Vagina (tissue), 2 donors: ENCODE results near the gene APOE. TPM values are rescaled to one million over a fixed set of nuclear protein-coding genes. Genes with fewer than 3 reads are reported as not detected.
"Not testable (repeated sequence)": the region's sequence is repeated elsewhere in the genome, so short reads cannot be mapped to it uniquely, and the experiment has no call there.

Experiments
- DNase-seq, 2 donors: peaks; one replicate each; pipeline ENCODE4 v3.0.0-alpha.2; 2017; ENCODE audit errors: extremely low spot score in 2 of 2
- H3K27ac ChIP-seq: fragments of 200-600 bp; sonication (generic); one replicate; pipeline ENCODE4 v1.5.1; 2019
- H3K27me3 ChIP-seq: fragments of 200-600 bp; sonication (generic); one replicate; pipeline ENCODE4 v1.5.1; 2019
- H3K36me3 ChIP-seq, 2 donors: fragments of 200-600 bp; sonication (generic); one replicate each; pipeline ENCODE4 v1.5.1; 2017 to 2019
- H3K4me1 ChIP-seq: fragments of 200-600 bp; sonication (generic); one replicate; pipeline ENCODE4 v1.5.1; 2019
- H3K4me3 ChIP-seq, 2 donors: fragments of 200-600 bp; sonication (generic); 1 replicate in 1 of 2; 2 replicates in 1 of 2; pipeline ENCODE4 v1.5.1; 2016 to 2019
- H3K9me3 ChIP-seq: fragments of 200-600 bp; sonication (generic); one replicate; pipeline ENCODE4 v1.5.1; 2019
- POLR2A ChIP-seq, 2 donors: fragments of 450-650 bp; IDR thresholded peaks; one replicate each; pipeline ENCODE4 v1.6.1; 2017; ENCODE audit warnings: antibody characterized with exemption in 2 of 2, mild to moderate bottlenecking in 2 of 2, moderate library complexity in 2 of 2
- POLR2AphosphoS5 ChIP-seq, 2 donors: sonication (generic); formaldehyde crosslinking; IDR thresholded peaks; one replicate each; pipeline ENCODE4 v1.9.0; 2017; ENCODE audit warnings: antibody characterized with exemption in 2 of 2, mild to moderate bottlenecking in 2 of 2, low read depth in 1 of 2; ENCODE audit not compliant: insufficient read depth in 1 of 2
- intact Hi-C: fragments of 100-400 bp; cut with DNase I; formaldehyde crosslinking; loops from one replicate; pipeline ENCODE4 v1.15.1; 2023
- total RNA-seq: library from RNA; depleted of rRNA; stranded (reverse); fragments of >200 nt; gene quantifications from one replicate; pipeline ENCODE4 v1.2.3, GENCODE V29; 2016
- TF ChIP-seq, protein P1 (sequence below), 3 experiments: fragments of 450-650 bp in 2 of 3; fragments of 200-600 bp in 1 of 3; sonication (generic) in 1 of 3; IDR thresholded peaks; one replicate each; pipeline ENCODE4 v1.5.1; 2017 to 2019; ENCODE audit warnings: antibody characterized with exemption in 3 of 3, mild to moderate bottlenecking in 2 of 3, moderate library complexity in 2 of 3

Gene APOE
- total RNA-seq, 1 donor from 2014 or later, result 170 TPM

DNA sequence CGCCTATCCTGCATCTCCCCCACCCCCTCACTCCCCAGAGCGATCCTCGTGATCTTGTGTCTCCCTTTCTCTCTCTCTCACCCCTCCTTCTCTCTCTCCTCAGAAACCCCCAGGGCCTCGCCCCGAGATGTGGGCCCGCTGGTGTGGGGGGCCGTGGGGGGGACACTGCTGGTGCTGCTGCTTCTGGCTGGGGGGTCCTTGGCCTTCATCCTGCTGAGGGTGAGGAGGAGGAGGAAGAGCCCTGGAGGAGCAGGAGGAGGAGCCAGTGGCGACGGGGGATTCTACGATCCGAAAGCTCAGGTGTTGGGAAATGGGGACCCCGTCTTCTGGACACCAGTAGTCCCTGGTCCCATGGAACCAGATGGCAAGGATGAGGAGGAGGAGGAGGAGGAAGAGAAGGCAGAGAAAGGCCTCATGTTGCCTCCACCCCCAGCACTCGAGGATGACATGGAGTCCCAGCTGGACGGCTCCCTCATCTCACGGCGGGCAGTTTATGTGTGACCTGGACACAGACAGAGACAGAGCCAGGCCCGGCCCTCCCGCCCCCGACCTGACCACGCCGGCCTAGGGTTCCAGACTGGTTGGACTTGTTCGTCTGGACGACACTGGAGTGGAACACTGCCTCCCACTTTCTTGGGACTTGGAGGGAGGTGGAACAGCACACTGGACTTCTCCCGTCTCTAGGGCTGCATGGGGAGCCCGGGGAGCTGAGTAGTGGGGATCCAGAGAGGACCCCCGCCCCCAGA is 27.3 kb upstream of the APOE start:
- Histone ChIP-seq H3K27ac (no peak overlapping the region), H3K27me3 (no peaks in the 10 kb centered on the region), H3K9me3 (no peaks in the 10 kb centered on the region), H3K4me1 (peaks cover 6% of the 10 kb centered on the region), H3K4me3 (no peak overlapping the region), H3K36me3 (peaks cover 0 to 37% of the 10 kb centered on the region in 2 donors)
- TF ChIP-seq, protein P1, sequence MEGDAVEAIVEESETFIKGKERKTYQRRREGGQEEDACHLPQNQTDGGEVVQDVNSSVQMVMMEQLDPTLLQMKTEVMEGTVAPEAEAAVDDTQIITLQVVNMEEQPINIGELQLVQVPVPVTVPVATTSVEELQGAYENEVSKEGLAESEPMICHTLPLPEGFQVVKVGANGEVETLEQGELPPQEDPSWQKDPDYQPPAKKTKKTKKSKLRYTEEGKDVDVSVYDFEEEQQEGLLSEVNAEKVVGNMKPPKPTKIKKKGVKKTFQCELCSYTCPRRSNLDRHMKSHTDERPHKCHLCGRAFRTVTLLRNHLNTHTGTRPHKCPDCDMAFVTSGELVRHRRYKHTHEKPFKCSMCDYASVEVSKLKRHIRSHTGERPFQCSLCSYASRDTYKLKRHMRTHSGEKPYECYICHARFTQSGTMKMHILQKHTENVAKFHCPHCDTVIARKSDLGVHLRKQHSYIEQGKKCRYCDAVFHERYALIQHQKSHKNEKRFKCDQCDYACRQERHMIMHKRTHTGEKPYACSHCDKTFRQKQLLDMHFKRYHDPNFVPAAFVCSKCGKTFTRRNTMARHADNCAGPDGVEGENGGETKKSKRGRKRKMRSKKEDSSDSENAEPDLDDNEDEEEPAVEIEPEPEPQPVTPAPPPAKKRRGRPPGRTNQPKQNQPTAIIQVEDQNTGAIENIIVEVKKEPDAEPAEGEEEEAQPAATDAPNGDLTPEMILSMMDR (IDR thresholded peaks at IDR 0.05), result no peak
- TF ChIP-seq POLR2AphosphoS5 (IDR thresholded peaks at IDR 0.05; ENCODE audit: insufficient read depth in 1 of 2, low read depth in 1 of 2) (no peak), POLR2A (IDR thresholded peaks at IDR 0.05) (no peak)
- DNase-seq, result no peak
- intact Hi-C loops, result no loop called here

DNA sequence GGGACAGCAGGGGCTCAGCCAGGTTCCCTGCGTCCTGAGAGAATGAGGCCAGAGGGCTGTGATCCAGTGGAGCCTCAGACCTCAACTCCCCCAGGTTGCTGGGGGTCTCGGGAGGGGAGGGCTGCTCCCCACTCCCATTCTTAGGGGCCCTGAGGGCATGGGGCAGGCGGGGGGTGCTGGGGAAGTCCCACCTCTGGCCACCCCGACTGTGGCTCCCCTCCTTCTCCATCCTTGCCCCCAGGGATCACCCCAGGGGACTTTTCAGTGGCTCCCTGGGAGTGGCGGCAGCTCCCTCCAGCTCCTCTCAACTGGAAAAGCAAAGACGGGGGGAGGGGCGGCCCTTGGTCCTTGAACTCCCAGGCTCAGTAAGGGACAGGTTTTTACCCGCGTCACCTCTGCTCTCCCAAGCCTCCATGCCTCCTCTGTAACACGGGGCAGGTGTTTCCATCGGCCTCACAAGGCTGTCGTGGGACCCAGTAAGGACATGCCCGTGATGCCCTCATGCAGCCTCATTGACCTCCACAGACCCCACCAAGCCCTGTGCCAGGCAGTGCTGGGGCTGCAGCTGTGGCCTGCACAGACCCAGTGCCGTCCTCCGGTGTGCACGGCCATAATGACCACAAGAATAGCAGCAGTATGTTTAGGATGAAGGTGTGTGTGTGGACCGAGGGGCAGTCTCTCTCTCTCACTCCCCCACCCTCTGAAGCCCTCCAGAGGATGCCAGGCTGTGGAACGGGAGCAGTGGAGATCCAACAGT is 26.1 kb upstream of the APOE start:
- no peaks in the 10 kb centered on the region for H3K9me3 ChIP-seq
- H3K27ac ChIP-seq, result no peak overlapping the region
- no peak overlapping the region for H3K4me3 ChIP-seq
- no peaks in the 10 kb centered on the region for H3K27me3 ChIP-seq
- peaks cover 0 to 36% of the 10 kb centered on the region in 2 donors for H3K36me3 ChIP-seq
- intact Hi-C loops, result no loop called here
- peaks cover 6% of the 10 kb centered on the region for H3K4me1 ChIP-seq
- TF ChIP-seq, protein P1 (IDR thresholded peaks at IDR 0.05), result no peak
- no peak for DNase-seq

DNA sequence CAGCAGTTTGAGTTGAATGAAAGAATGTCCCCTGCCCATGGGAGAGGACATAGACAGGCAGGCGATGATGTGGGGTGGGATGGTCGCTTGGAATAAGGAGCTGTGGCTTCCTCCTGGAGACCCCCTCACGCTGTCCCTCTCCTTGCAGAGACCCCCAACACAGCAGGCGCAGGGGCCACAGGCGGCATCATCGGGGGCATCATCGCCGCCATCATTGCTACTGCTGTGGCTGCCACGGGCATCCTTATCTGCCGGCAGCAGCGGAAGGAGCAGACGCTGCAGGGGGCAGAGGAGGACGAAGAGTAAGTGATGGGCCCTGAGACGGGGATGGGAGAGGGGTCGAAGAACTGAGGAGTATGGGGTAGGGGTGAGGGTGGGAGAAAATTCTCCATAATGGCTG is 23.5 kb upstream of the APOE start:
- Histone ChIP-seq H3K4me3 (no peak overlapping the region), H3K4me1 (no peaks in the 10 kb centered on the region), H3K36me3 (peaks cover 0 to 30% of the 10 kb centered on the region in 2 donors), H3K27me3 (no peaks in the 10 kb centered on the region), H3K27ac (no peak overlapping the region), H3K9me3 (no peaks in the 10 kb centered on the region)
- intact Hi-C loops, result no loop called here
- DNase-seq, result no peak
- TF ChIP-seq POLR2A (IDR thresholded peaks at IDR 0.05) (no peak), POLR2AphosphoS5 (IDR thresholded peaks at IDR 0.05; ENCODE audit: insufficient read depth in 1 of 2, low read depth in 1 of 2) (no peak)
- TF ChIP-seq, protein P1 (IDR thresholded peaks at IDR 0.05), result no peak

DNA sequence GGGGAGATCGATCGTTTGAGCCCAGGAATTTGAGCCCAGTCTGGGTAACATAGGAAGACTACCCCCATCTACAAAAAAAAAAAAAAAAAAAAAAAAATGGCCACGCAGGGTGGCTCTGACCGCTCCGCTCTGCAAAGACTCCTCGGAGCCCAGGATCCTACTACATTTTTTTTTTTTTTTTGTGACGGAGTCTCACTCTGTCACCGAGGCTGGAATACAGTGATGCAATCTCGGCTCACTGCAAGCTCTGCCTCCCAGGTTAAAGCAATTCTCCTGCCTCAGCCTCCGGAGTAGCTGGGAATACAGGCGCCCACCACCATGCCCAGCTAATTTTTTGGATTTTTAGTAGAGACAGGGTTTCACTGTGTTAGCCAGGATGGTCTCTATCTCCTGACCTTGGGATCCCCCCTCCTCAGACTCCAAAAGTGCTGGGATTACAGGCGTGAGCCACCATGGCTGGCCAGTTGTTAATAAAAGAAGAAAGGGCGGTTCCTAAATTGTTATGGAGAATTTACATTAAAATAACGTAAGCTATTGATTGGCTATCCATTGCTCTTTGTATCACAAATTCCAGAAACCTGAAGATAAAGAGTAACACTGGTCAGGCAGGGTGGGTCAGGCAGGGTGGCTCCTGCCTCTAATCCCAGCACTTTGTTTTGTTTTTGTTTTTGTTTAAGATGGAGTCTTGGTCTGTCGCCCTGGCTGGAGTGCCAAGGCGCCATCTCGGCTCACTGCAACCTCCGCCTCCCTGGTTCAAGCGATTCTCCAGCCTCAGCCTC is 22.8 kb upstream of the APOE start:
- H3K27me3 ChIP-seq, H3K4me1 ChIP-seq, DNase-seq, intact Hi-C loops, H3K27ac ChIP-seq, H3K4me3 ChIP-seq, H3K9me3 ChIP-seq: not testable (repeated sequence)
- H3K36me3 ChIP-seq, result peaks cover 0 to 30% of the 10 kb centered on the region in 2 donors

DNA sequence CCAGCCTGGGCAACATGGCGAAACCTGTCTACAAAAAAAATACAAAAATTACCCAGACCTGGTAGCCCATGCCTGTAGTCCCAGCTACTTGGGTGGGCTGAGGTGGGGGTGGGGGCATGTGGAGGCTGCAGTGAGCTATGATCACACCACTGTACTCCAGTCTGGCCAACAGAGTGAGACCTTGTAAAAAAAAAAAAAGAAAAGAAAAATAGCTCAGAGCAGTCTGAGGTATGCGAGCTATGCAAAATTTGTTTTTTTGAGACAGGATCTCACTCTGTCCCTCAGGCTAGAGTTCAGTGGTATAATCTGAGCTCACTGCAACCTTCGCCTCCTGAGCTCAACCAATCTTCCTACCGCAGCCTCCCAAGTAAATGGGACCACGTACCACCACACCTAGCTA is 21.7 kb upstream of the APOE start:
- no peak for DNase-seq
- intact Hi-C loops, result no loop called here
- H3K36me3 ChIP-seq, result peaks cover 0 to 21% of the 10 kb centered on the region in 2 donors

More for the DNA sequence above, 21.7 kb upstream of the APOE start:
- H3K4me3 ChIP-seq, result no peak overlapping the region
- no peak for TF ChIP-seq POLR2AphosphoS5 (IDR thresholded peaks at IDR 0.05; ENCODE audit: insufficient read depth in 1 of 2, low read depth in 1 of 2)
- TF ChIP-seq POLR2A (IDR thresholded peaks at IDR 0.05), result no peak
- TF ChIP-seq, protein P1 (IDR thresholded peaks at IDR 0.05), result no peak
- no peaks in the 10 kb centered on the region for H3K27me3 ChIP-seq
- H3K27ac ChIP-seq, result no peak overlapping the region
- no peaks in the 10 kb centered on the region for H3K4me1 ChIP-seq
- H3K9me3 ChIP-seq, result no peaks in the 10 kb centered on the region
